HG03095 (cell line): ENCODE results near the gene C1orf159.
"Not testable (repeated sequence)": the region's sequence is repeated elsewhere in the genome, so short reads cannot be mapped to it uniquely, and the experiment has no call there.

ENCODE experiments used
- ATAC-seq: cut with Tn5 transposase; IDR thresholded peaks from one replicate; pipeline ENCODE4 v1.9.1; 2021; ENCODE audit warnings: moderate library complexity; ENCODE audit not compliant: unreplicated experiment

The C1orf159 gene

GRCh38 chr1:1150100-1150499 lies 34.2 kb upstream of the C1orf159 start:
- no peak for ATAC-seq

- ATAC-seq, result no peak
These were observed 33.5 kb upstream of the C1orf159 start for GRCh38 chr1:1149416-1149815.

- no peak for ATAC-seq
These were observed 32.7 kb upstream of the C1orf159 start for GRCh38 chr1:1148569-1148968.

GRCh38 chr1:1148061-1148460 lies 32.2 kb upstream of the C1orf159 start:
- no peak for ATAC-seq

GRCh38 chr1:1146596-1146995 lies 30.7 kb upstream of the C1orf159 start:
- ATAC-seq, result no peak

GRCh38 chr1:1146026-1146425 lies 30.1 kb upstream of the C1orf159 start:
- no peak for ATAC-seq

- ATAC-seq, result no peak
These were observed 29.6 kb upstream of the C1orf159 start for GRCh38 chr1:1145547-1145914.

- ATAC-seq, result no peak
These were observed 29.1 kb upstream of the C1orf159 start for GRCh38 chr1:1144843-1145546.

- no peak for ATAC-seq
These were observed 28.4 kb upstream of the C1orf159 start for GRCh38 chr1:1144122-1144842.

GRCh38 chr1:1143636-1144035 lies 27.7 kb upstream of the C1orf159 start:
- no peak for ATAC-seq

- no peak for ATAC-seq
These were observed 27.0 kb upstream of the C1orf159 start for GRCh38 chr1:1142844-1143243.

- not testable (repeated sequence) for ATAC-seq
These were observed 26.5 kb upstream of the C1orf159 start for GRCh38 chr1:1142352-1142751.

- ATAC-seq, result no peak
These were observed 26.0 kb upstream of the C1orf159 start for GRCh38 chr1:1141911-1142250.

GRCh38 chr1:1141244-1141910 lies 25.5 kb upstream of the C1orf159 start:
- ATAC-seq, result no peak

- ATAC-seq, result no peak
These were observed 24.8 kb upstream of the C1orf159 start for GRCh38 chr1:1140673-1141072.

GRCh38 chr1:1137256-1138045 lies 21.6 kb upstream of the C1orf159 start:
- ATAC-seq, result no peak

- ATAC-seq, result no peak
These were observed 20.8 kb upstream of the C1orf159 start for GRCh38 chr1:1136547-1137230.

GRCh38 chr1:1135339-1136136 lies 19.6 kb upstream of the C1orf159 start:
- no peak for ATAC-seq

GRCh38 chr1:1134300-1134970 lies 18.5 kb upstream of the C1orf159 start:
- no peak for ATAC-seq
